Measurements from ENCODE around the gene IRX4.

IRX4 gene

DNA sequence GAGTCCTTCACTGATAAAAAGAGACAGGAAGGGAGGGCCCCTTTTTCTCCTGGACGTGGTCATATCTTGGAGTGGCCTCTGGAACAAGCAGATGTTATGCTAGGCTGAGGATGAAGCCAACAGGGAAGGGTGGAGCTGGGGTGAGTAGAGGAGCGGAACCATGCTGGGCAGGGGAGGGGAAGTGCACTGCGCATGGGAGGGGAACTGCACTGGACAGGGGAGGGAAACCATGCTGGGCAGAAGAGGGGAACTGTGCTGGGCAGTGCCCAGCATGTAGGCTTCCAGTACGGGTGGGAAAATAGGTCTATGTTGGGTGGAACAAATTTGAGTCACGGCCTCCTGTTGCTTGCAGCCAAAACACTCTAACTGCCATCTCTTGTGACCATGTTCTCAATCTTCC lies 19.3 kb upstream of the IRX4 start:
- H3K27me3 Mint-ChIP-seq: peaks cover 7% of the 10 kb centered on the region
- no peak overlapping the region for H3K27ac Mint-ChIP-seq
- H3K4me1 Mint-ChIP-seq: no peaks in the 10 kb centered on the region
- no peak overlapping the region for H3K4me3 Mint-ChIP-seq
- peaks cover 3% of the 10 kb centered on the region for H3K36me3 Mint-ChIP-seq
- peaks cover 7% of the 10 kb centered on the region for H3K9me3 Mint-ChIP-seq

DNA sequence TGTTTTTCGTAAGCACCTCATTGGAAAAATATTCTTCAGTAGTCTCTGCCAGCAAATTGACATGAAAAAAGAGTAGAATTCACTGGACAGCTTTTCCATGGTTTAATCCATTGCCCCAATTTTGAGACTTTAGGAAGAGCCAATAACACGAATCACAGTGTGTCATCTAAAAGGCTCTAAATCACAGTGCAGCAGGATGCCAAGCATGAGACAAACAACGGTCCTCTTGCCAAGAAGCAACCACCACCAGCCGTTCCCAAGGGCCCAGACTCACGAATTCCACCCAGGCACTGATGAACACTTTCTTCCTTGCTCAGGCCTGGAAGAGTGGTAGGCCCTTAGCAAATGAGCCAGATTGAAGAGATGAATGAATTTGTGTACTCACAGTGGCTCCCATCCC lies 18.3 kb upstream of the IRX4 start:
- Mint-ChIP-seq H3K27ac (no peak overlapping the region), H3K36me3 (peaks cover 3% of the 10 kb centered on the region), H3K4me3 (no peak overlapping the region), H3K9me3 (peaks cover 7% of the 10 kb centered on the region), H3K4me1 (no peaks in the 10 kb centered on the region), H3K27me3 (peaks cover 8% of the 10 kb centered on the region)

DNA sequence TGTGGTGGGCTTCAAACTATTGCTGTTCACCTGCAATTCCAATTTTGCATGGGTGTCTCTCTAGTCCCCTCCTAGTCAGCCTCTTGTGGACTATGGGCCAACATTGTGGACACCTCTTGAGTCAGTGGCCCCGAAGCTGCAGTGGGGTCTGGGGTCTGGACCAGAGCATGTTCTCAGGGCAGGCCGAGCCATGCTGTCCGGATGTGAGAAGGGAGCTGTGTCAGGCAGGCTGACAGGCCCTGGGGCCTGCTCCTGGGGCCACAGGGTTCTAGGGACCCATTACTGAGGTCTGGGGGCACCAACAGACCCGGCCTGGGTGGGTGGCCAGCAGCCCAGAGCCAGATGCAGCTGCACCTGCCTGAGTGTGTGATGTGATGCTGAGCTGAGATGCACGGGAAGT lies 16.5 kb upstream of the IRX4 start:
- peaks cover 7% of the 10 kb centered on the region for H3K9me3 Mint-ChIP-seq
- no peak overlapping the region for H3K27ac Mint-ChIP-seq
- peaks cover 7% of the 10 kb centered on the region for H3K27me3 Mint-ChIP-seq
- H3K4me1 Mint-ChIP-seq: no peaks in the 10 kb centered on the region
- no peak overlapping the region for H3K4me3 Mint-ChIP-seq
- peaks cover 3% of the 10 kb centered on the region for H3K36me3 Mint-ChIP-seq

DNA sequence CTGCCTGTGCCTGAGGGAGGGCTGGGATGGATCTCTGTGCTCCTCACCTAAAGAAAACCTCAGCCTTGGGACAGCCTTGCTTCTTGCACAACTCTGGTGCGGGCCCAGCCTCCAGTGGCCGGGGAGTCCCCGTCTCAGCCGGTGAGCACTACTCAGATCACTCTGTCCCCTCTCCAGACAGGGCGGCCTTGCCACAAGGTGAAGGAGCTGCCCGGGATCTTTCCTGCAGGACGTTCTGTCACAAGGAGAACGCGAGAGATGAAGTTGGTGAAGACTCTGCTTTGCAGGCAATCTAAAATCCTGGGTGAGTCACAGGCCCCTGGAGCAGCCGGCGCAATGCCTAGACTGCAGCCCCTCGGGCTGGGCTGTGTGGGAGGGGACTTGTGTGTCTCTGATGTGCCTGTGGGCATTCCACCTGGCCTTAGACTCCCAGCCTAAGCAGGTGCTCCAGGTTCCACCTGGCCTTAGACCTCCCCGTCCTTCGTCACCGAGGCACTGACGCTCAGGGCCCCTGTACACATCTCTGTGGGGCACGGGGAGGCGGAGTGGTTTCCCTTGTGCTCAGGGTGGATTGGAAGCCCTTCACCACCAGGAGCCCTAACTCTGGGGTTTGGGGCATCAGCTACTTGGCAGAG lies 15.2 kb upstream of the IRX4 start:
- no peaks in the 10 kb centered on the region for H3K9me3 Mint-ChIP-seq
- no peaks in the 10 kb centered on the region for H3K36me3 Mint-ChIP-seq
- no peak overlapping the region for H3K27ac Mint-ChIP-seq
- peaks cover 5% of the 10 kb centered on the region for H3K27me3 Mint-ChIP-seq
- no peak overlapping the region for H3K4me3 Mint-ChIP-seq
- no peaks in the 10 kb centered on the region for H3K4me1 Mint-ChIP-seq

DNA sequence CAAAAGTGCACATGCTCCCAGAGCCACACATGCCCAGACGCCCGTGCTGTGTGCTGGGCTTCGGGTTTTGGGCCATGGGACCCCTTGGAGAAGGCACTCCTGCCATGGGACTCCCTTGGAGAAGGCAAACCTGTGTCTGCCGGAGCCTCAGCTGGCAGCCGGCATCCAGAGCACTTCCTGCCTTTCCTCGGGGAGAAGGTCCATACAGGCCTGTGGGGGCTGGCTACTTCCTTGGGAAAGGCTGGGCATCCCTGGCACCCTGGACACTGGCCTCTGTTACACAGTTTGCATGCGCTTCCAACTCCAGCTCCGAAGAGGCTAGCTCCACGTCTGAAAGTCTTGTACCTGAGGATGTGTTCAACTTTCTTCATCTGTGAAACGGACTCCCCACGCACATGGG lies 14.7 kb upstream of the IRX4 start:
- Mint-ChIP-seq H3K27ac (no peak overlapping the region), H3K27me3 (peaks cover 5% of the 10 kb centered on the region), H3K36me3 (no peaks in the 10 kb centered on the region), H3K4me3 (no peak overlapping the region), H3K4me1 (no peaks in the 10 kb centered on the region), H3K9me3 (no peaks in the 10 kb centered on the region)

DNA sequence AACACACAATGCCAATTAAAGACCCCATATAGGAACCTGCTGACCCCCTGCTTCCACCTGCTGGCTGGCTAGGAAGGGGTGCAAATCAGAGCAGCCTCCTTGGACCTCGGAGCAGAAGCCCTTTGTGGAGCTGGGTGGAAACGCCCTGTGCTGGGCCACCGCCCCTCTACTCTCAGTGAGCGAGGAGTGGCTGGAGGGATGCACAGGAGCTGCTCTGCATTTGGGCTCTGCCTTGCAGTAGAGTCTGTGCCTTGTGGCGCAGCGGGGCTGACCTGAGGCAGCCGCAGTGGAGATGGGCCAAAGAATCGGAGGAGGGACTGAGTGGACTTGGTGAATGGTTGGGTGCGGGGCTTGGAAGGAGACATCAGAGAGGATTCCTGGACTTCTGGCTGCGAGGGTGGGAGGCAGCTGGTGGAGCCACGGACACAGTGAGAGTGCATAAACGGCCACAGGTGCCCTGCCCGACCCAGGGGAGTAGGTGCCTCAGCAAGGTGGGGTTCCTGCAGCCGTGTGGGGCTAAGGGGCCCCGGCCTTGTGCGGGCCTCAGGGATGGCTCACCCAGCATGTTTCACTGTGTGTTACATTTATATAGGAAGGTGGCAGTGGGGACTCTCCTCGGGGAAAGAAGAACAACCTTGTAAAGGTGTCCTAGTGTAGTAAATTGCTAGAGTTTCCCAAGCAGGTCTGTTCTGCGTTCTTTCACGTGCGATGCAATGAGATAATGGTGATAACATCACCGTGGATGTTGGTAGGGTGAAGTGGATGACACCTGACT lies 14.1 kb upstream of the IRX4 start:
- Mint-ChIP-seq H3K4me3 (no peak overlapping the region), H3K36me3 (no peaks in the 10 kb centered on the region), H3K27me3 (peaks cover 5% of the 10 kb centered on the region), H3K4me1 (no peaks in the 10 kb centered on the region), H3K9me3 (no peaks in the 10 kb centered on the region), H3K27ac (no peak overlapping the region)

DNA sequence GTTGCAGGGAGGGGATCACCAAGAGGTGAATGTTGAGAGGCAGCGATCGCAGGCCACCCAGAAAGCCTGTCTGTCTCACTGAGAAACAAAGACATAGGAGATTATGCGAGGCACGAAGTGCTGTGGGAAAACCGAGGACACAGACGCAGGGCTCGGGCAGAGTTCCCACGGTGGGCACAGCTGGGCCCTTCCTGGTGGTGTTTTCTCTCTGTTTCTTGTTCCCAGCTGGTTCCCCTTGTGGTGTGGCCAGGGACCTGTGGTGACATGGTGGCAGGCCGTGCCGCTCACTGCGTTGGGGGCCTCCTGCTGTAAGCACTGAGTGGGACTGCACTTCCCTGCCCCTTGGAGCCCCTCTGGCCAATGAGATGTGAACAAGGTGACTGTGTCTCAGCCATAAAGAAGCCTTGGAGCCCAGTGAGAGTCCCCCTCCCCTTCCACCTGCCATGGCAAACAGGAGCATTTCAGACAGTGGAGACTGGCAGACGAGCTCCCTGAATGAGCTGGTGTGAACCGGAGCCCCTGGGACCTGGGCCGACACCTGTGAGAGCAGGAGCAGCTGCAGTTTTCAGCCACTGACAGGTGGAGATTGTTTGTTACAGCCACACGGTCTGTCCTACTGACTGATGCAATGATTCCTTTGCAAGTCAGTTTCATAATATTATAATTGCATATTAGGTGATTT lies 13.2 kb upstream of the IRX4 start:
- no peaks in the 10 kb centered on the region for H3K9me3 Mint-ChIP-seq
- no peak overlapping the region for H3K27ac Mint-ChIP-seq
- H3K36me3 Mint-ChIP-seq: no peaks in the 10 kb centered on the region
- peaks cover 5% of the 10 kb centered on the region for H3K27me3 Mint-ChIP-seq
- no peaks in the 10 kb centered on the region for H3K4me1 Mint-ChIP-seq
- H3K4me3 Mint-ChIP-seq: no peak overlapping the region

DNA sequence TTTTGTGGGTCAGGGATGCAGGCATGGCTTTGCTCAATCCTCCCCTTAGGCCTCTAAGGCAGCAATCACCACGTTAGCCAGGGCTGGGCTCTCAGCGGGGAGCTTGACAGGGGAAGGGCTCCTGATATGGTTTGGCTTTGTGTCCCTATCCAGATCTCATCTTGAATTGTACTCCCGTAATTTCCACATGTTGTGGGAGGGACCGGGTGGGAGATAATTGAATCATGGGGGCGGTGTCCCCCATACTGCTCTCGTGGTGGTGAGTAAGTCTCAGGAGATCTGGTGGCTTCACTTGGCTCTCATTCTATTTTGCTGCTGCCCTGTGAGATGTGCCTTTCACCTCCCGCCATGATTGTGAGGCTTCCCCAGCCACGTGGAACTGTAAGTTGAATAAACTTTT lies 11.5 kb upstream of the IRX4 start:
- H3K9me3 Mint-ChIP-seq: no peaks in the 10 kb centered on the region
- peaks cover 7% of the 10 kb centered on the region for H3K27me3 Mint-ChIP-seq
- H3K36me3 Mint-ChIP-seq: no peaks in the 10 kb centered on the region
- H3K27ac Mint-ChIP-seq: no peak overlapping the region
- no peaks in the 10 kb centered on the region for H3K4me1 Mint-ChIP-seq
- no peak overlapping the region for H3K4me3 Mint-ChIP-seq

DNA sequence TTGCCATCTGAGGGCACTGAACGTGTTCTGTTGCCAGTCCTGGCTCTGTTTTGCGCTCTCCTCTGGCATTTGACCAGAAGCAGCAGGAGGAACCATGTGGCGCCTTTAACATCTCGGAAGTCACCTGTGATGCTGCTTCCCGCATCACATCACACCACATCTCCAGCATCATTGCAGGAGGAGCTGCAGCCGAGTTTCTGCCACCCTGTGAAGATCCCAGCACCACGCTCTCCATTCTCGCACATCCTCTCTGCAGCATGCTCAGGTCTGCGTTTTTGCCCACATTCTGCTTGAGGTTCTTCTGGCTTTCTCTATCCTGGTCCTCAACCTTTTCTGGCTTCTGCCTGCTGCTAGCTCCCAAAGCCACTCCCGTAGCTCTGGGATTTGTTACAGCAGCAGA lies 11.0 kb upstream of the IRX4 start:
- Mint-ChIP-seq H3K9me3 (no peaks in the 10 kb centered on the region), H3K27ac (no peak overlapping the region), H3K4me3 (no peak overlapping the region), H3K4me1 (no peaks in the 10 kb centered on the region), H3K36me3 (no peaks in the 10 kb centered on the region), H3K27me3 (peaks cover 9% of the 10 kb centered on the region)

DNA sequence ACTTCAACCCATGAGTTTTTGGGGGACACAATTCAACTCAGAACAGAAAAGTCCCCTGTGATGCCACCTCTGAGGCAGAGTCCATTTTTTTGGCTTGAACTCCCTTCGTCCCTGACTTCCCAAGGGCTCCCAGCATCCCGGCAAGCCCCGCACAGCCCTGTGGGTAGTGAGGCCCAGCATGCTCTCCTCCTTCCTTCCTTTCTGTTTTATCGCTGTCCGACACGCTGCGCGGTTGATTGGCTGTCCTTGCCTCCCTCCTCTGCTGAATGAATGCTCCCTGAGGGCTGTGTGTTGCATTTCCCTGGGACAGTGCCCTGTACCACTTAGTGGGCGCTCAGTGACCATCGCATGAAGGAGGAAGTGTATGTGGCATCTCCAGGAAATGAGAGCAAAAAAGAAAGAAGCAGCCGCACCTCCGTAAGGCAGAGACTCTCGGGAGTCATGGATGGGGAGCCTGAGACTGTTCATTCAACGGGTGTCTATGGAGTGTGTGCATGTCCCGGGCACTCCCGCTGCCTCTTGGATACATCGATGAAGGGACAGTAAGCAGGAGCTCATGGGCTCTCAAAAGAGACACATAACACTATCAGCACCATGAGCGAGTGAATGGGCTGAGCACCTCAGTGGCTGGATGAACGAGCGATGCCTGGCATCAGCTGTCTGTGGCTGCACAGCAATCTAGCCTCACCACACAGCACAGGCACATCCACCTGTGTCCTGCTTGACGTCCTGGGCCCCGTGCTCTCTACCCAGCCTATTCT lies 10.1 kb upstream of the IRX4 start:
- no peaks in the 10 kb centered on the region for H3K4me1 Mint-ChIP-seq
- no peak overlapping the region for H3K27ac Mint-ChIP-seq
- H3K4me3 Mint-ChIP-seq: no peak overlapping the region
- no peaks in the 10 kb centered on the region for H3K36me3 Mint-ChIP-seq
- no peaks in the 10 kb centered on the region for H3K9me3 Mint-ChIP-seq
- H3K27me3 Mint-ChIP-seq: peaks cover 12% of the 10 kb centered on the region

DNA sequence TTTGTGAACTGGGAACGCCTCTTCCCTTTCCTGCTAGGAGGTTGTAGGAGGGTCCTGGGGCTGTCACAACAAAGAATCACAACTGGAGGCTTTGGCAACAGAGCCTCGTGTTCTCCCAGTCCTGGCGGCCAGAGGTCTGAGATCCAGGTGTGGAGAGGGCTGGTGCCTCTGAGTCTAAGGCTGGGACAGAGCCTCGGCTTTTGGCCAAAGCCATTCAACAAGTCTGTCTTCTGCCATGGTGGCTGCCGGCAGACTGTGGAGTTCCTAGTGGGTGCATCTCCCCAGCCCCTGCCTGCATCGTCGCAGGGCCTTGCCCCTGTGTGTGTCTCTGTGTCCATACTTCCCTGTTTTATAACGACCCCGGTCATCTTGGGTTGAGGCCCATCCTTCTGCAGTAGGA lies 9.5 kb upstream of the IRX4 start:
- Mint-ChIP-seq H3K27me3 (peaks cover 12% of the 10 kb centered on the region), H3K27ac (no peak overlapping the region)

DNA sequence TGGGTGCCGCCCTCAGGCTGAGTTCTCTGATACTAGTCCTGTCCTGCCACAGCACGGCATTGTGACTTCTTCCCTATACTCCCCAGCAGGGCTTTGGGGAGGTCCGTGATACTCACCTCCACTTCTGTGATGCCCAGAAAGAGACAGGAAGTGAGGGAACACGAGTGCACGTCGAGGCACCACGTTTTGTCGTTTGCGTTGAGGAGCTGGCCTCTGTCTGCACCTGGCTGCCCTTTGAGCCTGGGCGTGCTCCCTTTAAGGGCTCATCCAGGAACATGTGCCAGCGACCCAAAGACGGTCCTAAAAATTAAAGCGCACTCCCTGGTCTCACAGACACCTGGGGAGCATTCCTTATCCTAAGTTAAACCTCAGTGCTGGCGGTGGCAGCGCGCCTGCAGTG lies 8.7 kb upstream of the IRX4 start:
- Mint-ChIP-seq H3K9me3 (no peaks in the 10 kb centered on the region), H3K4me1 (no peaks in the 10 kb centered on the region), H3K27me3 (peaks cover 10% of the 10 kb centered on the region), H3K36me3 (no peaks in the 10 kb centered on the region), H3K27ac (no peak overlapping the region), H3K4me3 (no peak overlapping the region)

More for the DNA sequence above, 9.5 kb upstream of the IRX4 start:
- no peaks in the 10 kb centered on the region for H3K36me3 Mint-ChIP-seq
- no peaks in the 10 kb centered on the region for H3K4me1 Mint-ChIP-seq
- H3K9me3 Mint-ChIP-seq: no peaks in the 10 kb centered on the region
- no peak overlapping the region for H3K4me3 Mint-ChIP-seq

DNA sequence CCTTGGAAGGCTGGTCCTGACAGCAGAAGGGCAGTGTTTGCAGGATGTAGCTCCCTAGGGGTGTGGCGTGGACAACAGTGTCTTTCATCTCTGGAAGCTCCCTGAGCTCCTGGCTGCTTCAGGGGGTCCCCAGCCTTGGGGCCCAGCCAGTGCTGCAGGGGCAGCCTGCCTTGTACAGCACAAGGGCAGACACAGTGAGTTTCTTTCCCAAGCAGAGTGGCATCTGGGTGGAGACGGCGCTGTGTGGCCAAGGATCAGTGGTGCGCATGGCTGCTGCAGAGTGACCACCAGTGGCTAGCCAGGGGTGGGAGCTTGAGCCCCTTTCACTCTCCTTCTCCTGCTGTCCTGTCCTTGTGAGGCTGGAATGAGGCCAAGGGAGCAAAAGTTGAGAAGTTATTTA lies 7.6 kb upstream of the IRX4 start:
- Mint-ChIP-seq H3K27ac (no peak overlapping the region), H3K4me3 (no peak overlapping the region), H3K27me3 (peaks cover 16% of the 10 kb centered on the region), H3K4me1 (no peaks in the 10 kb centered on the region), H3K36me3 (no peaks in the 10 kb centered on the region), H3K9me3 (no peaks in the 10 kb centered on the region)

DNA sequence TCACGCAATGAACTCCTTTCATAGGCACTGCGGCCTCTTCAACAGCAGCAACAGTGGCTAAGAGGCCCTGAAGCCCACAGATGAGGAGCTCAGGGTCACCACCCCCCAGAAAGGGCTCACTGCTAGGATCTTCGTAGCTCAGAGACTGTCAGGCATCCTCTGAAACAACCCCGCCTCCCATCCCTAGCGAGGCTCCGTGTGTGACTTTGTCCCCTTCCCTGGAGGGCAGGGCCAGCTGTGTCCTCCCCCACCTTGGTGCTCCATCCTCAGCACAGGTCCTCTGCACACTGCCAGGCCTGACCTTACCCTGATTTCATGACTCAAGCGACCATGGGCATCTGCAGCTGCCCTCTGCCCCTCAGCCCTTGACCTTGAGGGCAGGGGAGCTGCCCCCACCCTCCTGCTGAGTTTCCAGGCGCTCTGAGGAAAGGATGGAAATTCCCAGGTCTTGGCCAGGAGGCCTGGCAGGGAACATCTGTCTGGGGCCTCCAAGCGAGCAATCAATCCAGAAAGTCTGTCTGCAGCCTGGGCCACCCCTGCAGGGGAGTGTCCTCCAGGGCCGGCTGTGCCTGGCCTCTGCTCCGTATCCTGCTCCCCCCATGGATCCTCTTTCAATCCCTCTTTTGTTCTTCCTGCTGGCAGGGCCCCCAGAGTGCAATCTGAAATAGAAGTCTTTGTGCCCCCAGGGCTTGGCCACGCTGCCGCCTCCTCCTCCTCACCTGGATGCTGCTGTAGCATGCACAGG lies 6.8 kb upstream of the IRX4 start:
- Mint-ChIP-seq H3K27me3 (peaks cover 21% of the 10 kb centered on the region), H3K4me3 (no peak overlapping the region)

DNA sequence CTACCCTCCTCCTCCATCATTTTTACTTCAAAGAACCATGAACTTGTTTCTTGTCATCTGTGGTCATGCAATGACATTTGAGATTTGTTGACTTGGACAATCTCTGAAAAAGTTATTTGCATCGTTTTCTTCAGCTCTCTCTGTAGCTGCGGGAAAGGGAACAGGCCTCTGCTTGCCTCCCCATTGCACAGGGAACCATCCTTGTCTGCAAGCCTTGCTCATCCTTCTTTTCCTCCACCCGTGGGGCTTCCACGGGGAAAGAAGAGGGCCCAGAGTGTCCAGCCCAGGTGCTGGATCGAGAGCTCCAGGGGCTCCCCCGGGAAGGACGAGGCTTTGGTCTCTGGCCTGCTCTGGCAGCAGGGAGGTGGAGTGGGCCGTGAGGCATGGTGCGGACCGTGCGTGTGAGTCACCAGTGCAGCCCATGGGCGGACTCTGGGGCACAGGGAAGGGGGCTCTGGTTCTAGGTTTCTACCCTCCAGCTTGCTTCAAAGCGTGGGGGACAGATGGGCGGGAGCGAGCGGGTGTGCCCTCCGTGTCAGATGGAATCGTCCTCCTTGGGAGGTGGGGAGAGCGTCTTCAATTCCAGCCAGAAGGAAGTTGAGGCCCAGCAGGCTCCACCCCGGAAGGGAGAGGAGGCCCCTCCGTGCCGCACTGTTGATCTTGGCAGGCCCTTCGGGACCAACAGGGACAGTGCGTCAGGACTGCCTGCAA lies 6.0 kb upstream of the IRX4 start:
- no peak overlapping the region for H3K4me3 Mint-ChIP-seq
- H3K27ac Mint-ChIP-seq: no peak overlapping the region
- no peaks in the 10 kb centered on the region for H3K36me3 Mint-ChIP-seq
- peaks cover 5% of the 10 kb centered on the region for H3K4me1 Mint-ChIP-seq
- H3K27me3 Mint-ChIP-seq: peaks cover 22% of the 10 kb centered on the region
- H3K9me3 Mint-ChIP-seq: no peaks in the 10 kb centered on the region

More for the DNA sequence above, 6.8 kb upstream of the IRX4 start:
- H3K27ac Mint-ChIP-seq: peak overlapping the region; percentile 74
- no peaks in the 10 kb centered on the region for H3K36me3 Mint-ChIP-seq
- H3K9me3 Mint-ChIP-seq: no peaks in the 10 kb centered on the region
- peaks cover under 1% of the 10 kb centered on the region for H3K4me1 Mint-ChIP-seq

Data from activated naive CD4-positive, alpha-beta T cell treated with anti-CD3 and anti-CD28 coated beads, Interleukin-2, amount 50 U/mL, for 24 hours (primary cell).